Type B pancreatic cell (in vitro differentiated cells): ENCODE measurements around the gene RASA4B. TPM values are rescaled to one million over a fixed set of nuclear protein-coding genes. Genes with fewer than 3 reads are reported as not detected.
"Not testable (repeated sequence)": the region's sequence is repeated elsewhere in the genome, so short reads cannot be mapped to it uniquely, and the experiment has no call there.

Source experiments
- DNase-seq: peaks from one replicate; pipeline ENCODE4 v3.0.0; 2021; ENCODE audit warnings: mixed read lengths; ENCODE audit not compliant: unreplicated experiment; ENCODE audit errors: extremely low spot score
- H3K27ac Mint-ChIP-seq: 2 replicates; pipeline ENCODE4 v1.8.0; 2021; ENCODE audit warnings: mild to moderate bottlenecking, mixed read lengths
- H3K27me3 Mint-ChIP-seq: 2 replicates; pipeline ENCODE4 v1.8.0; 2021; ENCODE audit warnings: mixed read lengths
- H3K36me3 Mint-ChIP-seq: 2 replicates; pipeline ENCODE4 v1.8.0; 2021; ENCODE audit warnings: mixed read lengths
- H3K4me1 Mint-ChIP-seq: one replicate; pipeline ENCODE4 v1.8.0; 2021; ENCODE audit warnings: mixed read lengths; ENCODE audit not compliant: unreplicated experiment
- H3K4me3 Mint-ChIP-seq: 2 replicates; pipeline ENCODE4 v1.8.0; 2021; ENCODE audit warnings: mild to moderate bottlenecking, mixed read lengths
- H3K9me3 Mint-ChIP-seq: 2 replicates; pipeline ENCODE4 v1.8.0; 2021; ENCODE audit warnings: mixed read lengths
- long read RNA-seq: library from polyadenylated mRNA; unstranded; transcript quantifications from one replicate; pipeline ENCODE4 v2.0.0, GENCODE V29; 2020
- total RNA-seq: library from RNA; stranded (reverse); gene quantifications from 2 replicates; pipeline ENCODE4 v1.2.1, GENCODE V29; 2021; ENCODE audit warnings: low replicate concordance

RASA4B gene
- 5.5 and 7.1 TPM in 2 replicates for total RNA-seq
- long read RNA-seq = 0 reads

DNA sequence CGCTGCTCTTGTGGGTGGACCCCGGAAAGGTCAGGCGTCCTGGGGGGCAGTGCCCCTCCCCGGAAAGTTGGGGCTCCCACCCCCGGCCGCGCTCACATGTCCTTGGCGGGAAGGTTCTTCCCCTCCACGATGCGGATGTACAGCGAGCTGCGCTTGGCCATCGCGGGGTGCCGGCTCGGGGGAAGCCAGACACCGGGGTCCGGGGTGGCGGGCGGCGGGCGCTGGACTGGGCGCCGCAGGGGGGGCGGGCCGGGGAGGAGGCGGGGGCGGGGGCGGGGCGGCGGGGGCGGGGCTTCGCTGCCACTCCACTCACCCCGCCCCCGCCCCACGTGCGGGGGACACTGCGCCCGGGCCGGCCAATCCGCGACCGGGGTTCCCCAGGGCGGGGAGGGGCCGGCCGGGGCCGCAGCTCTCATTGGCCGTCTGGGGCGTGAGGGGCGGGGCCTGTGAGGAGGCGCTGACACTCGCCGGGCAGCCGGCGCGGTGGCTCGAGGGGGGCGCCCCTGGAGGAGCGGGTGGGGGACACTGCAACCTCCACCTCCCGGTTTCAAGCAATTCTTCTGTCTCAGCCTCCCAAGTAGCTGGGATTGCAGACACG, at the start of gene RASA4B:
RASA4B (minus strand) TSS at position 228 of the 598 bp plus-strand sequence; CDS start at position 161, 67 bp downstream.
- not testable (repeated sequence) for H3K4me1 Mint-ChIP-seq, DNase-seq
- peak within 1 kb of the TSS; percentile 45 for H3K4me3 Mint-ChIP-seq

DNA sequence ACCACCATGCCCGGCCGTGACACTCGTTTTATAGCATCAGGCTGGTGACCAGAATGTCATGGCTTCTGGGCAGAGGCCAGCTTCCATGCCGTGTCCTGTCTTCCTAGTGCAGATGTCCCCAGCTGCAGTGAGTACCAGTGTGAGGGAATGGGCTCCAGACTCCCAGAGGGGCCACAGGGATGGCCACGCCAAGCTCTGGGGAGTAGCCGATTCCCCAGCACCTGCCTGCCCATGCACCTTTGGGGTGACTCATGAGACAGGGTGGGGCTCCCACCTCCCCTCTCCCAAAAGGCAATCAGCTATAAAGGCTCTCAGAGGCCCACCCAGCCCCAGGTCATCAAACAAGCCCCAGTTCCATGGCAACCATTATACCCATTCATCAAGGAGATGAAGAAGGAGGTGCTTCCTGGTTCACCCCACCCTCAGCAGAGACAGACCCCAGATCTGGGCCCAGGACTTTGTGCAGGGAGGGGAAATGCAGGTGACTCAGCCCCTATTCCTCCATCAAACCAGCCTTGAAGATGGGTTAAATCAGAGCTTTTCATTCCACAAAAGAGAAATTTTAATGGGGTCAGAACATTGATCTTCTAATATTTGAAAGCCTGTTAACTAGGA, 33.3 kb upstream of the RASA4B start, which contains the start of gene SPDYE2:
SPDYE2 (plus strand) TSS at position 419 of the 615 bp plus-strand sequence. CDS start 2,030 bp downstream, outside the sequence.
- not testable (repeated sequence) for H3K27me3 Mint-ChIP-seq, H3K36me3 Mint-ChIP-seq, H3K4me3 Mint-ChIP-seq, H3K4me1 Mint-ChIP-seq, H3K27ac Mint-ChIP-seq, H3K9me3 Mint-ChIP-seq, DNase-seq

More for the DNA sequence above, at the start of gene RASA4B:
- not testable (repeated sequence) for H3K9me3 Mint-ChIP-seq, H3K27me3 Mint-ChIP-seq, H3K36me3 Mint-ChIP-seq, H3K27ac Mint-ChIP-seq

DNA sequence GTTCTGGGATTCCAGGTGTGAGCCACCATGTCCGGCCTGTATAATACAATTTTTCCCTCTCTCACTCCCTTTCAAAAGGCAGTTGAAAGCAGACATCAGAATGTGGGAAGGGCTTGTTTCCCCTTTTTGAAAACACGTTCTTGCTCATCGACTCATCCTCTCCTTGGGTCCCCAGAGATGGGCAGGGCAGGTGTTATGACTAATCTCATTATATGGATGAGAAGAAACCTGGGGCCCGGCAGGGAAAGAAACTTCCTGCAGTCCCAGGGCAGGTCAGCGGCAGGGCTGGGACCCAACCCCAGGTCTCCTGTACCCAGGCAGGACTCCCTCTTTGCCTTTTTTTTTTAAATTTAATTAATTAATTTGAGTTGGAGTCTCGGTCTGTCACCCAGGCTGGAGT, 28.8 kb upstream of the RASA4B start:
- H3K4me3 Mint-ChIP-seq, H3K27me3 Mint-ChIP-seq, DNase-seq, H3K4me1 Mint-ChIP-seq, H3K9me3 Mint-ChIP-seq, H3K36me3 Mint-ChIP-seq, H3K27ac Mint-ChIP-seq: not testable (repeated sequence)

DNA sequence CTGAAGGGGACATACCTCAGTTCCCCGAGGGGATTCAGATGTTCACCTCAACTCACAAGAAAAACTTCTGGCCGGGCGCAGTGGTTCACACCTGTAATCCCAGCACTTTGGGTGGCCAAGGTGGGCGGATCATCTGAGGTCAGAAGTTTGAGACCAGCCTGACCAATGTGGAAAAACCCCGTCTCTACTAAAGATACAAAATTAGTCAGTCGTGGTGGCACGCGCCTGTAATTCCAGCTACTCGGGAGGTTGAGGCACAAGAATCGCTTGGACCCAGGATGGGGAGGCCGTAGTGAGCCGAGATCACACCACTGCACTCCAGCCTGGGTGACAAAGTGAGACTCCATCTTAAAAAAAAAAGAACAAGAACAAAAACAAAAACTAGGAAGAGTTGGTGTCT, 27.7 kb upstream of the RASA4B start:
- not testable (repeated sequence) for H3K9me3 Mint-ChIP-seq, H3K4me3 Mint-ChIP-seq, H3K27ac Mint-ChIP-seq, H3K27me3 Mint-ChIP-seq, DNase-seq, H3K4me1 Mint-ChIP-seq, H3K36me3 Mint-ChIP-seq

DNA sequence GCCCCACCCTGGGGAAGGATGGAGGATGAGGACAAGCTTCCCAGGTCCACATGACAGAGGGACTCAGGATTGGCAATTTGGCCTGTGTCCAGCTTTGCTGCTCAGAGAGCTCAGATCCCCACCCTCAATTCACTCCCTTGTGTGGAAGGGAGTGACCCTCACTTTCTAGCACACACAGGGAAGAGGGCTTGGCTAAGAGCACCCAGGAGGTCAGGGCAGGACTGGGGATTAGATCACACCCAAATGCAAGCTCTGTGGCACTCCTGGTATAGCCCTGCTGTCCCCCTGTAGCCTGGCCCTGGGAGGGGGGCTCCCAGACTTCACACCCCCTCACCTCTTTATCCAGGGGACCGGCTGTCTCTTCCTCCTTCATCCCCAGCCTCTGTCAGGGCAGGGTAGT, 26.8 kb upstream of the RASA4B start:
- H3K4me1 Mint-ChIP-seq = not testable (repeated sequence)

DNA sequence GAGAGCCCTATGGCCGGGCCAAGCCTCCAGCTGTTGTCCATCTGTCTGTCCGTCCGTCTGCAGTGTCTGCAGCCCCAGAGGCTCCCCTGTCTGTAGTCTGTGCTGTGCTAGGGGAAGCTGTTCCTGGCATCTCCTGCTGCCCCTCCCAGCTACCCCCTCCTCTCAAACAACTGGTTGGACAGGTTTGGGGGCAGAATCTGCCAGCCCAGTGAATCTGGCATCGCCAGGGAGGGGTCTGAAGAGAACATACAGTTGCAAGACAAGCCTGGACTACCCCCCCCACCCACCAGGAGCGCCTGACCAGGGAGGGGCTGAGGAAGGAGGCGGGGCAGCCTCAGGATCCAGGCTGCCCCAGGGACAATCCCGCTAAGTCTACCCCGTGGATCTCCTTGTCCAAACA, 26.0 kb upstream of the RASA4B start, which contains the start of gene UPK3BL2:
UPK3BL2 (minus strand) TSS at position 101 of the 400 bp plus-strand sequence; CDS start at position 41, 60 bp downstream.
- DNase-seq, H3K27me3 Mint-ChIP-seq, H3K4me1 Mint-ChIP-seq, H3K36me3 Mint-ChIP-seq, H3K9me3 Mint-ChIP-seq, H3K27ac Mint-ChIP-seq, H3K4me3 Mint-ChIP-seq: not testable (repeated sequence)

More for the DNA sequence above, 26.8 kb upstream of the RASA4B start:
- H3K4me3 Mint-ChIP-seq, H3K27me3 Mint-ChIP-seq, H3K27ac Mint-ChIP-seq, DNase-seq, H3K36me3 Mint-ChIP-seq, H3K9me3 Mint-ChIP-seq: not testable (repeated sequence)

DNA sequence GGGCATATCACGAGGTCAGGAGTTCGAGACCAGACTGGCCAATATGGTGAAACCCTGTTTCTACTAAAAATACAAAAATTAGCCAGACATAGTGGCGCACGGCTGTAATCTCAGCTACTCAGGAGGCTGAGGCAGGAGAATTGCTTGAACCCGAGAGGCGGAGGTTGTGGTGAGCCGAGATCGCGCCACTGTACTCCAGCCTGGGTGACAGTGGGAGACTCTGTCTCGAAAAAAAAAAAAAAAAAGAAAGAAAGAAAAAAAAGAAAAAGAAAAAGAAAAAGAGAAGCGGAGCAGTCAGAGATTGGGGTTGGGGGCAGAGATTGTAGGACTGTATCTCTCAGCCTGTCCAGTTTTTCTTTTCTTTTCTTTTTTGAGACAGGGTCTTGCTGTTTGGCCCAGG, 25.2 kb upstream of the RASA4B start:
- not testable (repeated sequence) for H3K27me3 Mint-ChIP-seq, H3K4me3 Mint-ChIP-seq, H3K9me3 Mint-ChIP-seq, H3K27ac Mint-ChIP-seq, H3K36me3 Mint-ChIP-seq, H3K4me1 Mint-ChIP-seq, DNase-seq

DNA sequence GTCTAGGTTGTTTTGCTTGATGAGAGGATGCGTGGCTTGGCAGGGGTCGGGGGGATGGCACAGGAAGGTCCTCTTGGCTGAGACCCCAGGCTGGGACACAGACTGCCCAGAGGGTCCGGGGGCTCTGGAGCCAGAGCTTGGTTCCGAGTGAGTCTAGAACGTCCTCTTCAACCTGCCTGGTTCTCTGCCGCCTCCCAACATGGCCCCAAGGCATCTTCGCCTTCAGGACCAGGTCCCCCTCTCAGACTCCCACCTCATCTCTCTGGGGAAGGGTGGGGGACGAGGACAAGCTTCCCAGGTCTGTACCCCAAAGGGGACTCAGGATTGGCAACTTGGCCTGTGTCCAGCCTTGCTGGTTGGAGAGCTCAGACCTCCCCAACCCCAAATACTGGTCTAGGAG, 24.5 kb upstream of the RASA4B start:
- H3K36me3 Mint-ChIP-seq, H3K4me3 Mint-ChIP-seq, H3K9me3 Mint-ChIP-seq, DNase-seq, H3K27me3 Mint-ChIP-seq, H3K4me1 Mint-ChIP-seq, H3K27ac Mint-ChIP-seq: not testable (repeated sequence)

DNA sequence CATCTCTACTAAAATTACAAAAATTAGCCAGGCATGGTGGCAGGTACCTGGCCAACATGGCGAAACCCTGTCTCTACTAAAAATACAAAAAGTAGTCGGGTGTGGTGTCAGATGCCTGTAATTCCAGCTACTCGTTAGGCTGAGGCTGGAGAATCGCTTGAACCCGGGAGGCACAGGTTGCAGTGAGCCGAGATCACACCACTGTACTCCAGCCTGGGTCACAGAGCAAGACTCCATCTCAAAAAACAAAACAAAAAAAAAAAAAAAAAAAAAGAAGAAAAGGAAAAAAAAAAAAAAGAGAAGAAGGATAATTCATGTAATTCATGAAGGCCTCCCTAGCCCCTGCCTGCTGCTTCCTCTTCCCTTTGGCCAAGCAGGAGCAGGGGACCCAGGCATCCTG, 23.0 kb upstream of the RASA4B start:
- DNase-seq, H3K4me1 Mint-ChIP-seq, H3K27ac Mint-ChIP-seq, H3K36me3 Mint-ChIP-seq, H3K9me3 Mint-ChIP-seq, H3K27me3 Mint-ChIP-seq, H3K4me3 Mint-ChIP-seq: not testable (repeated sequence)

DNA sequence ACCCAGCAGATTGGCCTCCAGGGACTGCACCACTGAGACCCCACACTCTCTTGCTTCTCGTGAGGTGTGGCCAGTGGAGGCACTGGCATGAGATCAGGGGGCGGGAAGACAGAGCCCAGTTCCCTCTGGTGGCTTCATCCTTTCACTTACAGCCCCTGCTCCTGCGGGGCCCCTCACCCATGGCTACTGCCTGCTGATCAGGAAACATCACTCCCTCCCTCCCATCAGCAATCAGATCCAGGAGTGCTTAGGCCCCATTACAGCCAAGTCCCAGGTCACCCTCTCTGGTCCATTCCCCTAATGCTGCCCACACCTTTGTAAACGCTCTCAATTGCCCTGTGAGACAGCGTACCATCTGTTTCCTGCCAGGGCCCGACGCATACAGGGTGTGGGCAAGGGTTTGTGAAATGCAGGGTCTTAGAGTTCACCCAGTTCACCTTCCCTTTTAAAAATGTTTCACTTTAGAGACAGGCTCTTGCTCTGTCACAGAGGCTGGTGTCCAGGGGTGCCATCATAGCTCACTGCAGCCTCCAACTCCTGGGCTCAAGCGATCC, 17.6 kb upstream of the RASA4B start:
- not testable (repeated sequence) for H3K36me3 Mint-ChIP-seq, H3K4me1 Mint-ChIP-seq, H3K27ac Mint-ChIP-seq, H3K4me3 Mint-ChIP-seq, H3K27me3 Mint-ChIP-seq, DNase-seq, H3K9me3 Mint-ChIP-seq

DNA sequence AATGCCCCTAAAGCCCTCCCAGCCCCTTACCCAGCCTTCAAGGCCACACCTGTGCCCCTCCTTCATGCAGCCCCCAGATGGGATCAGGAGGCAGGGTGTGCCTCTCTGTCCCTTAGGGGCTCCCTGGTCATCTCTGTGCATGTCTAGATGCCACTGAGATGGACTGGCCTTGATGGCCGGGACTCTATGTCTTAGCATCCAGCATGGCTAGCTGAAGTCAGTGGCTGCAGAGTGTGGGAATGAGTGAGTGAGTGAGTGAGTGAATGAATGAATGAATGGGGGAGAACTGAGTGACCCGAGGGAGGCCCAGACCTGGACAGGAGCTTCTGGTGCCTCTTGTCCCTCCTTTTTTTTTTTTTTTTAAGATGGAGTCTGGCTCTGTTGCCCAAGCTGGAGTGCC, 14.6 kb upstream of the RASA4B start:
- not testable (repeated sequence) for H3K4me1 Mint-ChIP-seq, H3K36me3 Mint-ChIP-seq, DNase-seq, H3K27ac Mint-ChIP-seq, H3K9me3 Mint-ChIP-seq, H3K27me3 Mint-ChIP-seq, H3K4me3 Mint-ChIP-seq

DNA sequence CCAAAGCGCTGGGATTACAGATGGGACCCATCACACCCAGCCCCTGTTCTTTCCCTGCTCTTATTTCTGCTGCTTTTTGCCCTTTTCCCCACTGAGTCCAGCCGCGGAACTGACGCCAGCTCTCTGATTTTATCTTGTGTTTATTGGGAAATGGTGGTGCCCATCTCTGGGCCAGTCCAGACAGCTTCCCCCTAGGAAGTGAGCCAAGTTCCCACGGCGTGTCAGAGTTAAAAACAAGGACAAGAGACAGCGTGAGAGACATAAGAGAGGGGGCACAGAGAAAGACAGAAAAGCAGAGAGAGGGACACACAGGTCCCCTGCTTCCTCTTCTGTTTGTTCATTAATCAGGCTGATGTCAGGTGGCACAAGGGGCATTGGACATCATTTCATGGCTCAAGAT, 14.0 kb upstream of the RASA4B start:
- H3K27me3 Mint-ChIP-seq, H3K9me3 Mint-ChIP-seq, DNase-seq, H3K27ac Mint-ChIP-seq, H3K4me3 Mint-ChIP-seq, H3K36me3 Mint-ChIP-seq, H3K4me1 Mint-ChIP-seq: not testable (repeated sequence)

DNA sequence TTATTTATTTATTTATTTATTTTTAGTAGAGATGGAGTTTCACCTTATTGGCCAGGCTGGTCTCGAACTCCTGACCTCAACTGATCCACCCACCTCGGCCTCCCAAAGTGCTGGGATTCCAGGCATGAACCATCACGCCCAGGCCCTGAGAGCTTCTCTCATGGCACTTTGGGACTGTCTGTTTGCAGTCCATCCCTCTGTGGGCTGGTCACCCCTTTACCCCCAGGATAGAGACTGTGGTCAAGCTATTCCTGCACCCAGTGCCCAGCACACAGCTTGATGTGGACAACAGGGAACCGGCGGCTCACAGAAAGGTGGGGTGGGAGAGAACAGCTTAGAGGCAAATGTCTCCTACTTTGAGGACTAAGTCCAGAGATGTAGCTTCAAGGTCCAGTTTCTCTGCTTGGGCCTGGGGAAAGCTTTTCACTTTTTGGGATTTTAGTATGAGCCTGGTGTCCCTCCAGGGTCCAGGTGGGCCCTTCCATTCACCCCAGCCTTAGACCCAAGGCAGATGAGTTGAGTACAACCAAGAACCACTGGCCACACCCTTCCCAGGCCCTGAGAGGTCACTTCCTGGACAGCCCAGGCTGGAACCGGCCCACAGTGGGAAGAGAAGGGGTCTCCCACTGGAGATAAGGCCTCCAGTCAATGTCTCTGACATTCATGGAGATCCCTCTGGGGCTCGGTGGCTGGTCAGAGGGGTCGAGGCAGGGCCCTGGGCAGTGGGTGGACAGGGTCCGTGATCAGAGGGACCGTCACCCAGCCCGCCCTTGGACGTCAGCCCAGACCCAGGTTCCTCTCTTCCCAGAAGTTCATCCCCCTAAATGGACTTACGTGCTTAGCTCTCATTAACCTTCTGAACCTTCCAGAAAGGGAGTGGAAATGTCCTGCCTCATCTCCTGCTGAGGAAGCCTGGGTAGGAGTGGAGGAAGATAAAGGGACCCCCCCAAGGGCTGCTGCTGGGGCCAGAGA, 10.5 kb upstream of the RASA4B start:
- H3K4me3 Mint-ChIP-seq, H3K27ac Mint-ChIP-seq, H3K9me3 Mint-ChIP-seq, DNase-seq, H3K27me3 Mint-ChIP-seq, H3K4me1 Mint-ChIP-seq, H3K36me3 Mint-ChIP-seq: not testable (repeated sequence)
